ENCODE measurements around the gene MICAL2.

MICAL2 gene

DNA sequence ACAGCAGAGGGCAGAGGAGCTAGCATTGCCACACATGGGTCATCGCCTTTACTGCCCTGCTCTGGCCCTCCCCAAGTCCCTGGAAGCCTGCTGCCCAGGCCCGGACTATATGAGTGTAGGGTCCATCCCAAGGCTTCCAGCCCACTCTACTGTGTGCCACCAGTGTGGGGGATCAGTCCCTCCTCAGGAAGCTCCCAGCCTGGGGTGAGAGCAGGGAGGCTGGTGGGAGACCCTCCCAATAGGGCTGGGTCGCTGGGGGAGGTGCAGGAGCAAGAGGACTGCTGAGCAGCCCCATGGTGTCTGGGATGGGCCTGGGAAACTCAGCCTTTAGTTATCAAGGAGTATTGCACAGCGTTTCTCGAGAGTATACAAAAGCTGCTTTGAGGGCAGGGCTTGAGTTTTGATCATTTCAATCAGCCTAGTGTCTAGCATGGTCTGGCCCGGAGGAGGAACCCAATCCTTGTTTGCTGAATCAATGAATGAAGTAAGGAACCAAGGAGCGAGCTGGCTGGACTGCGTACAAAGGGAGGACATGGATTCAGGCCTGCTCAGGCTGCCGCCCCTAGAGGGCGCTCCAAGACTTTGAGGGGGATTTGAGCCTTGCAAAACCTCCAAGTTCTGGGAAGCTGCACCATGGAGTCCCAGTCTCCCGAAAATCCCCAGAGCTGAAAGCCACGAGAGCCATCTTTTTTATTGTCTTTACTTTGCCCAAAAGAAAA, 178.0 kb downstream of the MICAL2 start:
- TF ChIP-seq RAD21 (IDR thresholded peaks at IDR 0.05; ENCODE audit: low read depth) (peak; percentile 94), EGR1 (IDR thresholded peaks at IDR 0.05) (no peak), CEBPB (IDR thresholded peaks at IDR 0.05) (no peak), TEAD4 (IDR thresholded peaks at IDR 0.05) (no peak), ZBTB7A (IDR thresholded peaks at IDR 0.05; ENCODE audit: low read depth) (no peak; the same call in 1 of the 2 replicates), CREB1 (IDR thresholded peaks at IDR 0.05; ENCODE audit: low read depth) (no peak), TCF12 (IDR thresholded peaks at IDR 0.05; ENCODE audit: low read depth) (no peak)
- TF ChIP-seq, protein P1, sequence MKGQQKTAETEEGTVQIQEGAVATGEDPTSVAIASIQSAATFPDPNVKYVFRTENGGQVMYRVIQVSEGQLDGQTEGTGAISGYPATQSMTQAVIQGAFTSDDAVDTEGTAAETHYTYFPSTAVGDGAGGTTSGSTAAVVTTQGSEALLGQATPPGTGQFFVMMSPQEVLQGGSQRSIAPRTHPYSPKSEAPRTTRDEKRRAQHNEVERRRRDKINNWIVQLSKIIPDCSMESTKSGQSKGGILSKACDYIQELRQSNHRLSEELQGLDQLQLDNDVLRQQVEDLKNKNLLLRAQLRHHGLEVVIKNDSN (IDR thresholded peaks at IDR 0.05) = no peak

DNA sequence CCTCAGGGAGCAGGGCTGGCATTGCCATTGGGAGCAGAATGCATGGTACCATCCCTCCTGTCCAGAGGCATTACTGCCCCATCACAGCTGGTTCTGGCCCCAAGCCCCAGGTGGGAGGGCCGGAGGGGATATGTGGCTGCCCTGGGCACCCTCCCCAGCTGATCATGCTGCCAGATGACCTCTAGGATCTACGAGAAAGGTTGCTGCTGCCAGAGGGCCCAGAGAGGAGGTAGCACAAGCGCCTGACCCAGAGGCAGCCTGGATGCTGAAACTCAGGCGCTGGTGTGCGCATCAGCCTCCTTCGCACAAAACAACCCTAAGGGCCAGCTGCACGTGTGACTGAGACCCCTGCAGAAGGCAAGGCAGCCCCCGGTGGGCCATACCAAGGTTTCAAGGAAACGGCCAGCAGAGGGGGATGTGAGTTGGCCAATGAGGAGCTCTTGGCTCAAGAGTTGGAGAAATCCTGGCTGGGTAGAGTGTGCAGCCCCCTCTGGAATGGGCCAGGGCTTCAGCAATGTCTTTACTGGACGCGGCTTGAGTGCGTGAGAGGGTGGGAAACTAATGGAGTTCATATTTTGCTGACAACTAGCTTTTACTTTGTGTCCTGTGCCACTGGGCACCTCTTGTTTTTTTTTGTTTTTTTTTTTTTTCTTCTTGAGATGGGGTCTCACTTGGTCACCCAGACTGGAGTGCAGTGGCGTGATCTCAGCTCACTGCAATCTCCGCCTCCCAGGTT, 178.7 kb downstream of the MICAL2 start:
- TF ChIP-seq NFIC (IDR thresholded peaks at IDR 0.05) (no peak), EP300 (IDR thresholded peaks at IDR 0.05; ENCODE audit: borderline replicate concordance) (no peak), TCF12 (IDR thresholded peaks at IDR 0.05; ENCODE audit: low read depth) (no peak), FOXM1 (IDR thresholded peaks at IDR 0.05; ENCODE audit: borderline replicate concordance, low read depth) (no peak)

DNA sequence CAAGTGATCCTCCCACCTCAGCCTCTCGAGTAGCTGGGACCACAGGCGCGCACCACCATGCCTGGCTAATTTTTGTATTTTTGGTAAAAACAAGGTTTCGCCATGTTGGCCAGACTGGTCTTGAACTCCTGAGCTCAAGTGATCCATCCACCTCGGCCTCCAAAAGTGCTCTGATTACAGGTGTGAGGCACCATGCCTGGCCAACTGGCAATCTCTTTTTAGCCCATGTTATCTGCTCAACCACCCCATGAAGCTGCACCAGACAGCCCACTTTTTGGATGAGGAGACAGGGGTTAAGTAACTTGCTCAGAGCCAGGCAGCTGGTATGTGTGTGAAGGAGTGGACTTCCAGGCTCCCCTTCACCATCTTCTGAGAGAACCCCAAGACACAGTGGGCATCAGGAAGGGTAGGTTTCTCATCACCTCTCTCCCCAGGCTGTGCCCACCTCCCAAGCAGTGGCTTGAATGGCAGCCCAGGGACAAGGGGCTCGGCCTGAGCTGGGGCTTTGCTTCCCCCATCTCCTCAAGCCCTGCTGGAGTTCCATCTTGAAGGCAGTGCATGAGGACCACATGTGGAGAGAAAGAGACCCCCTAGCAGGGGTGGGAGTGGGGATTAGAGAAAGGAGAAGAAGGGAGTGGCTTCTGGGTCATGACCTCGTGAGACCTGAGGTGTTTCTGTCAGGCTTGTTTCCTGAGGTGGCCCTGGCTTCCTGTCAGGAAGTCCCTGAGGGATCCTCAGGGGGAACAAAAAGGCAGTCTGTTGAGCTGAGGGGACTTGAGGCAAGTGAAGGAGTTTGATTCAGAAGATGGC, 179.5 kb downstream of the MICAL2 start:
- TF ChIP-seq ZBTB7A (IDR thresholded peaks at IDR 0.05; ENCODE audit: low read depth) = no peak
- no peak for TF ChIP-seq EP300 (IDR thresholded peaks at IDR 0.05; ENCODE audit: borderline replicate concordance)
- TF ChIP-seq YY1 (IDR thresholded peaks at IDR 0.05; ENCODE audit: low read depth) = no peak
- TF ChIP-seq NFIC (IDR thresholded peaks at IDR 0.05) = no peak
- TF ChIP-seq, protein P1 (IDR thresholded peaks at IDR 0.05) = no peak
- no peak for TF ChIP-seq CREB1 (IDR thresholded peaks at IDR 0.05; ENCODE audit: low read depth)
- TF ChIP-seq, protein P2, sequence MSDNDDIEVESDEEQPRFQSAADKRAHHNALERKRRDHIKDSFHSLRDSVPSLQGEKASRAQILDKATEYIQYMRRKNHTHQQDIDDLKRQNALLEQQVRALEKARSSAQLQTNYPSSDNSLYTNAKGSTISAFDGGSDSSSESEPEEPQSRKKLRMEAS (IDR thresholded peaks at IDR 0.05) = no peak
- TF ChIP-seq TEAD4 (IDR thresholded peaks at IDR 0.05) = no peak
- no peak for TF ChIP-seq TCF12 (IDR thresholded peaks at IDR 0.05; ENCODE audit: low read depth)
- no peak for TF ChIP-seq FOXM1 (IDR thresholded peaks at IDR 0.05; ENCODE audit: borderline replicate concordance, low read depth)
- no peak for TF ChIP-seq EGR1 (IDR thresholded peaks at IDR 0.05)
- TF ChIP-seq RAD21 (IDR thresholded peaks at IDR 0.05; ENCODE audit: low read depth) = no peak
- no peak for TF ChIP-seq TAF1 (IDR thresholded peaks at IDR 0.05; ENCODE audit: low read depth)
- TF ChIP-seq CEBPB (IDR thresholded peaks at IDR 0.05) = no peak
- TF ChIP-seq, protein P3, sequence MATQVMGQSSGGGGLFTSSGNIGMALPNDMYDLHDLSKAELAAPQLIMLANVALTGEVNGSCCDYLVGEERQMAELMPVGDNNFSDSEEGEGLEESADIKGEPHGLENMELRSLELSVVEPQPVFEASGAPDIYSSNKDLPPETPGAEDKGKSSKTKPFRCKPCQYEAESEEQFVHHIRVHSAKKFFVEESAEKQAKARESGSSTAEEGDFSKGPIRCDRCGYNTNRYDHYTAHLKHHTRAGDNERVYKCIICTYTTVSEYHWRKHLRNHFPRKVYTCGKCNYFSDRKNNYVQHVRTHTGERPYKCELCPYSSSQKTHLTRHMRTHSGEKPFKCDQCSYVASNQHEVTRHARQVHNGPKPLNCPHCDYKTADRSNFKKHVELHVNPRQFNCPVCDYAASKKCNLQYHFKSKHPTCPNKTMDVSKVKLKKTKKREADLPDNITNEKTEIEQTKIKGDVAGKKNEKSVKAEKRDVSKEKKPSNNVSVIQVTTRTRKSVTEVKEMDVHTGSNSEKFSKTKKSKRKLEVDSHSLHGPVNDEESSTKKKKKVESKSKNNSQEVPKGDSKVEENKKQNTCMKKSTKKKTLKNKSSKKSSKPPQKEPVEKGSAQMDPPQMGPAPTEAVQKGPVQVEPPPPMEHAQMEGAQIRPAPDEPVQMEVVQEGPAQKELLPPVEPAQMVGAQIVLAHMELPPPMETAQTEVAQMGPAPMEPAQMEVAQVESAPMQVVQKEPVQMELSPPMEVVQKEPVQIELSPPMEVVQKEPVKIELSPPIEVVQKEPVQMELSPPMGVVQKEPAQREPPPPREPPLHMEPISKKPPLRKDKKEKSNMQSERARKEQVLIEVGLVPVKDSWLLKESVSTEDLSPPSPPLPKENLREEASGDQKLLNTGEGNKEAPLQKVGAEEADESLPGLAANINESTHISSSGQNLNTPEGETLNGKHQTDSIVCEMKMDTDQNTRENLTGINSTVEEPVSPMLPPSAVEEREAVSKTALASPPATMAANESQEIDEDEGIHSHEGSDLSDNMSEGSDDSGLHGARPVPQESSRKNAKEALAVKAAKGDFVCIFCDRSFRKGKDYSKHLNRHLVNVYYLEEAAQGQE (IDR thresholded peaks at IDR 0.05; ENCODE audit: low read depth) = no peak

DNA sequence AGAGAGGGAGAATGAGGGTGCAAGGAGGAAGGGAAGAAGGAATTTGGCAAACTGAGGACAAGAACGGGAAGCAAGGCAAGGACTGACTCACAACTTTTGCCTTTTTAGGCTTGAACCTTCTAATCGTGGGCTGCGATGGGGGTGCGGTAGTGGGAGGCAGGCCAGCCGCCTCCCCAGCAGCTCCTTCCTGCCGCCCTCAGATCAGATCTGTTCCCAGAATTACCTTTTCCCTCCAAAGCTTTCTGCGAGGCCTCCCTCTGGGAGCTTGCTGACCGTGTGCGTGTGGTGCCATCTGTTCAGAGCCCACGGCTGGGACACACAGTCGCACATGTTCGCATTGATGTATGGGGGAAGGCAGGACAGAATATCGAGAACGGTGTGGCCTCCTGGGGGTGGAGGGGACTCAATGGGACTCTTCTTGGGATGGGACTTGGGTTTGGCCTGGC, 180.1 kb downstream of the MICAL2 start:
- TF ChIP-seq, protein P3 (IDR thresholded peaks at IDR 0.05; ENCODE audit: low read depth) = no peak
- TF ChIP-seq FOXM1 (IDR thresholded peaks at IDR 0.05; ENCODE audit: borderline replicate concordance, low read depth) (no peak), NFIC (IDR thresholded peaks at IDR 0.05) (no peak), RAD21 (IDR thresholded peaks at IDR 0.05; ENCODE audit: low read depth) (no peak), TEAD4 (IDR thresholded peaks at IDR 0.05) (no peak), EP300 (IDR thresholded peaks at IDR 0.05; ENCODE audit: borderline replicate concordance) (no peak), EGR1 (IDR thresholded peaks at IDR 0.05) (no peak), YY1 (IDR thresholded peaks at IDR 0.05; ENCODE audit: low read depth) (no peak), CREB1 (IDR thresholded peaks at IDR 0.05; ENCODE audit: low read depth) (no peak), CEBPB (IDR thresholded peaks at IDR 0.05) (no peak), TCF12 (IDR thresholded peaks at IDR 0.05; ENCODE audit: low read depth) (no peak), TAF1 (IDR thresholded peaks at IDR 0.05; ENCODE audit: low read depth) (no peak), ZBTB7A (IDR thresholded peaks at IDR 0.05; ENCODE audit: low read depth) (no peak)
- TF ChIP-seq, protein P1 (IDR thresholded peaks at IDR 0.05) = no peak
- TF ChIP-seq, protein P2 (IDR thresholded peaks at IDR 0.05) = no peak

Measured in Ishikawa (cell line).